Naive thymus-derived CD4-positive, alpha-beta T cell (primary cell): ENCODE data around the gene POTEC. TPM values are rescaled to one million over a fixed set of nuclear protein-coding genes. Genes with fewer than 3 reads are reported as not detected.
"Not testable (repeated sequence)": the region's sequence is repeated elsewhere in the genome, so short reads cannot be mapped to it uniquely, and the experiment has no call there.

Source experiments
- ATAC-seq: fragments of 150-1000 bp; cut with Tn5 transposase; 2 replicates; pipeline ENCODE4 v1.10.0; 2021; ENCODE audit warnings: mild to moderate bottlenecking, moderate library complexity
- CTCF ChIA-PET: fragments of 350-600 bp; sonication (Branson Sonifier 250); formaldehyde crosslinking; loops from one replicate; lab custom pipeline; 2021; ENCODE audit warnings: antibody characterized with exemption; lab: Charles Lee
- POLR2A ChIA-PET: fragments of 350-600 bp; sonication (Branson Sonifier 250); formaldehyde crosslinking; loops from one replicate; lab custom pipeline; 2021; ENCODE audit warnings: antibody characterized with exemption, inconsistent platforms; lab: Charles Lee
- DNase-seq, 9 donors: peaks; one replicate each; pipeline versions ENCODE4 v3.0.0 to v3.0.0-alpha.2; 2020 to 2022; ENCODE audit warnings: mixed read lengths in 1 of 9
- H3K27ac ChIP-seq: one replicate; pipeline ENCODE4 v1.7.0; 2013; ENCODE audit warnings: mild to moderate bottlenecking, low read depth, low read length, moderate library complexity
- H3K27me3 ChIP-seq, 2 donors: one replicate each; pipeline ENCODE4 v1.7.0; 2013; ENCODE audit warnings: low read length in 2 of 2, mild to moderate bottlenecking in 2 of 2, moderate library complexity in 2 of 2; ENCODE audit not compliant: control insufficient read depth in 2 of 2, insufficient read depth in 2 of 2
- H3K36me3 ChIP-seq, 3 experiments: 1 replicate in 2 of 3; 2 replicates in 1 of 3; pipeline ENCODE4 v1.7.0; 2013; ENCODE audit warnings: low read length in 3 of 3, mild to moderate bottlenecking in 3 of 3, moderate library complexity in 1 of 3; ENCODE audit not compliant: insufficient read depth in 3 of 3, control insufficient read depth in 2 of 3
- H3K4me1 ChIP-seq, 2 donors: one replicate each; pipeline ENCODE4 v1.7.0; 2013; ENCODE audit warnings: low read length in 2 of 2, mild to moderate bottlenecking in 2 of 2, moderate library complexity in 1 of 2; ENCODE audit not compliant: control insufficient read depth in 2 of 2, insufficient read depth in 2 of 2
- H3K4me3 ChIP-seq: 2 replicates; pipeline ENCODE4 v1.7.0; 2013; ENCODE audit warnings: mild to moderate bottlenecking, low read length
- H3K9me3 ChIP-seq, 3 experiments: 1 replicate in 2 of 3; 2 replicates in 1 of 3; pipeline ENCODE4 v1.7.0; 2013; ENCODE audit warnings: low read length in 3 of 3; ENCODE audit not compliant: control insufficient read depth in 2 of 3
- H3K27ac Mint-ChIP-seq, 9 donors: one replicate each; pipeline ENCODE4 v1.8.0; 2020 to 2022; ENCODE audit warnings: mixed read lengths in 9 of 9, mild to moderate bottlenecking in 8 of 9, moderate library complexity in 5 of 9, inconsistent platforms in 2 of 9
- H3K27me3 Mint-ChIP-seq, 5 donors: one replicate each; pipeline ENCODE4 v1.8.0; 2021 to 2022; ENCODE audit warnings: mixed read lengths in 5 of 5, mild to moderate bottlenecking in 1 of 5
- H3K36me3 Mint-ChIP-seq, 5 donors: one replicate each; pipeline ENCODE4 v1.8.0; 2020 to 2022; ENCODE audit warnings: mixed read lengths in 5 of 5, mild to moderate bottlenecking in 3 of 5, inconsistent platforms in 1 of 5
- H3K4me1 Mint-ChIP-seq, 7 donors: one replicate each; pipeline ENCODE4 v1.8.0; 2020 to 2022; ENCODE audit warnings: mixed read lengths in 7 of 7, mild to moderate bottlenecking in 3 of 7, inconsistent platforms in 1 of 7
- H3K4me3 Mint-ChIP-seq, 10 donors: one replicate each; pipeline ENCODE4 v1.8.0; 2020 to 2022; ENCODE audit warnings: mild to moderate bottlenecking in 10 of 10, mixed read lengths in 10 of 10, moderate library complexity in 6 of 10, inconsistent platforms in 2 of 10
- H3K9me3 Mint-ChIP-seq, 11 donors: one replicate each; pipeline ENCODE4 v1.8.0; 2020 to 2022; ENCODE audit warnings: mixed read lengths in 11 of 11, mild to moderate bottlenecking in 4 of 11, inconsistent platforms in 1 of 11, moderate library complexity in 1 of 11
- intact Hi-C, 2 donors: fragments of 100-400 bp; cut with micrococcal nuclease; formaldehyde crosslinking; loops; one replicate each; pipeline ENCODE4 v1.15.1; 2023
- polyA plus RNA-seq, 2 donors: library from polyadenylated mRNA; unstranded; fragments of 300-500 nt; fragmentation: Illumina TruSeq; gene quantifications; one replicate each; pipeline ENCODE4 v1.2.3, GENCODE V29; 2021
- total RNA-seq, 6 experiments: library from RNA in 5 of 6; stranded (reverse) in 5 of 6; gene quantifications; 1 replicate in 5 of 6; 2 replicates in 1 of 6; pipeline ENCODE4 v1.2.3 and lab custom pipeline; 2021 to 2026

Gene POTEC
- total and polyA plus RNA-seq, 7 experiments from 2014 or later = not detected

- peak overlapping the region in 1 of 10 donors; percentile 19 for H3K4me3 Mint-ChIP-seq
- ATAC-seq, CTCF ChIA-PET, H3K27ac ChIP-seq, H3K36me3 ChIP-seq, H3K27me3 Mint-ChIP-seq, POLR2A ChIA-PET, H3K36me3 Mint-ChIP-seq, H3K27me3 ChIP-seq, H3K4me3 ChIP-seq, H3K27ac Mint-ChIP-seq, DNase-seq, H3K4me1 Mint-ChIP-seq, H3K9me3 Mint-ChIP-seq, H3K9me3 ChIP-seq, H3K4me1 ChIP-seq, intact Hi-C loops: not testable (repeated sequence)
These were observed 54.0 kb downstream of the POTEC start for GRCh38 chr18:14489256-14490014.

GRCh38 chr18:14488789-14489188 lies 54.6 kb downstream of the POTEC start:
- H3K9me3 Mint-ChIP-seq, H3K9me3 ChIP-seq, CTCF ChIA-PET, H3K27ac ChIP-seq, H3K4me3 Mint-ChIP-seq, H3K4me3 ChIP-seq, ATAC-seq, H3K27me3 ChIP-seq, DNase-seq, H3K27me3 Mint-ChIP-seq, POLR2A ChIA-PET, H3K27ac Mint-ChIP-seq, H3K4me1 ChIP-seq, intact Hi-C loops, H3K36me3 ChIP-seq, H3K36me3 Mint-ChIP-seq, H3K4me1 Mint-ChIP-seq: not testable (repeated sequence)

GRCh38 chr18:14486926-14487580 lies 56.3 kb downstream of the POTEC start:
- CTCF ChIA-PET, H3K27me3 Mint-ChIP-seq, H3K4me3 Mint-ChIP-seq, intact Hi-C loops, H3K27me3 ChIP-seq, H3K4me1 ChIP-seq, H3K4me3 ChIP-seq, DNase-seq, H3K27ac ChIP-seq, H3K9me3 ChIP-seq, POLR2A ChIA-PET, H3K36me3 Mint-ChIP-seq, ATAC-seq, H3K9me3 Mint-ChIP-seq, H3K4me1 Mint-ChIP-seq, H3K36me3 ChIP-seq, H3K27ac Mint-ChIP-seq: not testable (repeated sequence)

- CTCF ChIA-PET, H3K4me1 ChIP-seq, intact Hi-C loops, H3K36me3 ChIP-seq, DNase-seq, H3K27ac ChIP-seq, H3K9me3 ChIP-seq, H3K4me3 ChIP-seq, H3K9me3 Mint-ChIP-seq, H3K27ac Mint-ChIP-seq, H3K36me3 Mint-ChIP-seq, POLR2A ChIA-PET, H3K4me1 Mint-ChIP-seq, H3K27me3 Mint-ChIP-seq, ATAC-seq, H3K27me3 ChIP-seq, H3K4me3 Mint-ChIP-seq: not testable (repeated sequence)
These were observed 64.3 kb downstream of the POTEC start for GRCh38 chr18:14479076-14479475.

- H3K27ac Mint-ChIP-seq, ATAC-seq, DNase-seq, H3K4me1 ChIP-seq, H3K4me3 Mint-ChIP-seq, CTCF ChIA-PET, H3K4me3 ChIP-seq, H3K27me3 Mint-ChIP-seq, H3K9me3 Mint-ChIP-seq, H3K36me3 ChIP-seq, H3K9me3 ChIP-seq, POLR2A ChIA-PET, intact Hi-C loops, H3K27me3 ChIP-seq, H3K36me3 Mint-ChIP-seq, H3K27ac ChIP-seq, H3K4me1 Mint-ChIP-seq: not testable (repeated sequence)
These were observed 67.9 kb downstream of the POTEC start for GRCh38 chr18:14475520-14475919.

DNA sequence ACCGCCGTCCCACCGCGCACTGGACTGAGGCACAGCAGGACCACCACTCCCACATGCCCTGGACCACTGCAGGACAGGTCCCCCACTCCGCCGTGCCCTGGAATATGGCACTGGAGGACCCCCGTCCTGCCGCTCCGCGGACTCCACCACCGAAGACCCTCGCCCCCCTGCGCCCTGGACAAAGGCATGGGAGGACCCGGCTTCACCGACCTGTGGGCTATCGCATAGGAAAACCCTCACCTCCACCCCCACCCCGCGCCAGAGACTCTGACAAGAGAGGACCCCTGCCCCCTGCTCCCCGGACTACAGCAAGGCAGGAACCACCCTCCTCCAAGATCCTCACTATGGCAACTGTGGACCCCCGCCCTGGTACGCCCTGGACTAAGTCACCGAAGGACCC lies 68.6 kb downstream of the POTEC start:
- intact Hi-C loops, H3K27me3 Mint-ChIP-seq, H3K27ac ChIP-seq, H3K9me3 ChIP-seq, CTCF ChIA-PET, H3K4me1 ChIP-seq, H3K4me3 ChIP-seq, ATAC-seq, H3K4me1 Mint-ChIP-seq, H3K9me3 Mint-ChIP-seq, H3K4me3 Mint-ChIP-seq, H3K36me3 ChIP-seq, POLR2A ChIA-PET, H3K27me3 ChIP-seq, DNase-seq, H3K36me3 Mint-ChIP-seq, H3K27ac Mint-ChIP-seq: not testable (repeated sequence)
